B cell (primary cell): ENCODE results near the gene BNIP5.

Source experiments
- EZH2 ChIP-seq: IDR thresholded peaks from 2 replicates; pipeline ENCODE4 v1.6.1; 2012; ENCODE audit warnings: borderline replicate concordance, low read depth, mild to moderate bottlenecking, moderate library complexity, low read length; ENCODE audit not compliant: insufficient read depth, poor library complexity, severe bottlenecking
- TF ChIP-seq, protein P1 (sequence below): fragments of 200-600 bp; IDR thresholded peaks from one replicate; pipeline ENCODE4 v1.8.0; 2022; ENCODE audit warnings: antibody characterized with exemption, mild to moderate bottlenecking

DNA sequence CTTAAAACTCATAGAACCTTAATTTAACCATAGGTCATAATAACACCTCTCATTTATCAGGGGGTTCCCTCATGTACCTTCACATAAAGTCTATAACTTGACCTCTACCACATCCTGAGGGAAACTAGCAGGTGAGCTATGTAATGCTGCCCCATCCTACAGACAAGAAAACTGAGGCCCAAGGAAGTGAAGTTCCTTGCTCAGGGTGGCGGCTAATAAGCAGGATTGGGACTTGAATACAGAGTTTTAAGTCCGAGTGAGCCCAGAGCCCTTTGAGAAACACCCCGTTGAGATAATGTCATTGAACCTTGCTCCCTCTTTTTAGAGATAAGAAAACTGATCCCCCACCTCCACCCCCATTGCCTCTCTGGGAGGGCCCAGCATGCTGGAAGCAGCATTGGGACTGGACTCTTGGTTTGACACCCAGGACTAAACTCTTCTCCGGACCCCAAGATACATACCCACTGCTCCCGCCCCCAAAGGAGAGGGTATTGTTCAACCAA, 429 bp downstream of the BNIP5 start:
- TF ChIP-seq, protein P1, sequence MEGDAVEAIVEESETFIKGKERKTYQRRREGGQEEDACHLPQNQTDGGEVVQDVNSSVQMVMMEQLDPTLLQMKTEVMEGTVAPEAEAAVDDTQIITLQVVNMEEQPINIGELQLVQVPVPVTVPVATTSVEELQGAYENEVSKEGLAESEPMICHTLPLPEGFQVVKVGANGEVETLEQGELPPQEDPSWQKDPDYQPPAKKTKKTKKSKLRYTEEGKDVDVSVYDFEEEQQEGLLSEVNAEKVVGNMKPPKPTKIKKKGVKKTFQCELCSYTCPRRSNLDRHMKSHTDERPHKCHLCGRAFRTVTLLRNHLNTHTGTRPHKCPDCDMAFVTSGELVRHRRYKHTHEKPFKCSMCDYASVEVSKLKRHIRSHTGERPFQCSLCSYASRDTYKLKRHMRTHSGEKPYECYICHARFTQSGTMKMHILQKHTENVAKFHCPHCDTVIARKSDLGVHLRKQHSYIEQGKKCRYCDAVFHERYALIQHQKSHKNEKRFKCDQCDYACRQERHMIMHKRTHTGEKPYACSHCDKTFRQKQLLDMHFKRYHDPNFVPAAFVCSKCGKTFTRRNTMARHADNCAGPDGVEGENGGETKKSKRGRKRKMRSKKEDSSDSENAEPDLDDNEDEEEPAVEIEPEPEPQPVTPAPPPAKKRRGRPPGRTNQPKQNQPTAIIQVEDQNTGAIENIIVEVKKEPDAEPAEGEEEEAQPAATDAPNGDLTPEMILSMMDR, result no peak
- no peak for TF ChIP-seq EZH2
